Glomerular visceral epithelial cell (primary cell): ENCODE data around the gene SLC39A11.

Experiments
- DNase-seq: peaks from one replicate; pipeline ENCODE4 v3.0.0-alpha.2; 2016; ENCODE audit errors: extremely low spot score

SLC39A11 gene

GRCh38 chr17:72619976-72620650, 472.4 kb downstream of the SLC39A11 start:
- DNase-seq: no peak

DNA sequence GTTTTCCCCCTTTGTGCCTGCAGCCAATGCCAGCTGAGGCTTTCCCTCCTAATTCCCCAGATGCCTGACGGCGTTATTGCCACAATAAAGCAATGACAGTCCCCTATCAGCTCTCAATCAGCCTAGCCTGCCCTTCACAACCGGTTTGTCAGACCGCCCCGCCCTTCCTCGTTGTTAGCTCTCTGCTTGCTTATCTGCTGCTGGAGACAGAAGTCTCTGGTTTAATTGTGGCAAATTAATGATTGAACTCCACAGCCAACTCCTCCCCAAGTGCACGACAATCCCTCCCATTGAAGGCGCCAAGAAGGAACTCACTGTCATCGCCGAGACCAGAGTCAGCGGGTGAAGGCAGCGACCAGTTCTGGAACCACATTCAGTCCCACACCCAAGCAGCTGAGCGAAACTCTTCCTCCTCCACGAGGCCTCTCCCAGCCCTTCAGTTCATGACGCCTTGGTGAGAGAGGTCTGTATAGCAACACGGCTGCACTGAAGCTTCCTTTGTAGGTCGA, 474.4 kb downstream of the SLC39A11 start:
- peak; percentile 70 for DNase-seq

- DNase-seq: no peak
Observed at GRCh38 chr17:72617557-72617956, 474.9 kb downstream of the SLC39A11 start.

GRCh38 chr17:72616447-72616846, 476.0 kb downstream of the SLC39A11 start:
- DNase-seq: no peak

DNA sequence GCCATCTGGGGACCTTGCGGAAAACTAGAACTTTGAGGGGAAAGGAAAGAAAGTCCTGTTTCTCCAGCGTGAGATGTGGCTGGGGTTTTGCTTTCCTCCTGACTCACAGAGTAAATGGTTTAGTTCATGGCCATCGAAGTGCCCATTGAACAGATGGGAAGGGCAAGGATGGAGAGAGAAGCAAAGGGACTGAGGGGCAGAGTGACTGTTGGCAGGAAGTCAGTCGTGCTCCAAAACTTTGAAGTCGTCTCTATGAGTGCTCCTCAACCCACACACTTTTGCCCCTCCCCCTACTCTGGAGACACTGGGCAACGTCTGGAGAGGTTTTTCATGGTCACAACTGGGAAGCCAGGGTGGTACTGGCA, 476.9 kb downstream of the SLC39A11 start:
- DNase-seq: no peak

GRCh38 chr17:72614871-72615626, 477.4 kb downstream of the SLC39A11 start:
- peak; percentile 97 for DNase-seq

DNA sequence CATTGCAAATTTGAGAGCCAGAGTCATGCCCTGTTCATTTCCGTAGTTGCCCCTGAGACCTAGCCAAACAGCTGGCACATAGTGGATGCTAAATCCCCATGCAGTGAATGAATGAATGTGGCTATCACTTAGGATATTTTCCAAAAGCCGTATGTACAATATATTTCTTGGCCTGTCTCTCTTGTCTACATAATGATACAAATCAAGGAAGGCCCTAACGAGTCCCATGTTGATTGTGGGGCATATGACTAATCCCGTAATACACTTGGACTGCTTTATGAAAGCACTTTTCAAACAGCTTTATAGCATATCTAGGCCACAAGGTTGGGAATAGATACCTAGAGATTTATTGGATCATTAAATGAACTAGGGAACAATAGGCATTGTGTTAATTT, 478.0 kb downstream of the SLC39A11 start:
- DNase-seq: peak; percentile 30

- DNase-seq: peak; percentile 77
Observed at GRCh38 chr17:72613806-72614292, 478.6 kb downstream of the SLC39A11 start.

- DNase-seq: peak; percentile 67
Observed at GRCh38 chr17:72613396-72613795, 479.1 kb downstream of the SLC39A11 start.

DNA sequence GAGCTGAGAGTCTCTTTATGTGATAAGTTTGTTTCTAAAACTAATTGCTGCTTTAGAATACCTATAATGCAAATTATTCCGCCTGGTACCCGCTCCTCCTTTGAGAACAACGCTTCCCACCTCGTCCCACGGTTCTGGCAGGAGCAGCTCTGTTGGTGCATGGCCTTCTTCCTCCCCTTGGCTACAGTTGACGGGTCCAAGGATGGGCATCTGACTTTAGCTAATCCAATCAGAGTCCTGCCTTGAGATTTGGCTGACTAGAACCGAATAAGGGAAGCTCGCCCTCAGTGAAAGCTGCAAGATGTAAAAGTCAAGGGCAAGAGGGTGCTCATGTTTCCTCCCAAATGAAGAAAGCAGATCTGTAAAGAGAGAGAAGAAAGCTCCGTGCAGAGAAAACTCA, 481.3 kb downstream of the SLC39A11 start:
- DNase-seq: no peak

GRCh38 chr17:72609501-72609900, 483.0 kb downstream of the SLC39A11 start:
- DNase-seq: peak; percentile 75

GRCh38 chr17:72608436-72608835, 484.1 kb downstream of the SLC39A11 start:
- no peak for DNase-seq

DNA sequence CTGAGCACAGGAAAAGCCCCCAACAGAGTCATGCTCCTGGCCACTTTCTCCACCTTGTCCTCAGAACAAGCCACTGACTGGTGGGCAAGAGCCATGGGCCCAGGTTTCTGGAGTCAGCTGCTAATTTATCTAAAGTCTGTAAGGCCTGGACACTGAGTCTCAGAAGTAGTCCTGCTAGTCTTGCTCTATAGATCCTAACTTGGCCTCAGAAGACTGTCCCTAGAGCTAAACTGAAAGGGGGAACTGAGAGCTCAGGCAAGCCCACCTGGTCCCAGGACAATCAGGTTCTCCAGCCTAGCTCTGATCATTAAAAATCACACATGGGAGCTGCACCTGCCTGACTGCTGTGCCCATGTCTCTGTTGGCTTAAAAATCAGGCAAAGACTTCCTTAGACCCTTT, 485.8 kb downstream of the SLC39A11 start:
- no peak for DNase-seq

DNA sequence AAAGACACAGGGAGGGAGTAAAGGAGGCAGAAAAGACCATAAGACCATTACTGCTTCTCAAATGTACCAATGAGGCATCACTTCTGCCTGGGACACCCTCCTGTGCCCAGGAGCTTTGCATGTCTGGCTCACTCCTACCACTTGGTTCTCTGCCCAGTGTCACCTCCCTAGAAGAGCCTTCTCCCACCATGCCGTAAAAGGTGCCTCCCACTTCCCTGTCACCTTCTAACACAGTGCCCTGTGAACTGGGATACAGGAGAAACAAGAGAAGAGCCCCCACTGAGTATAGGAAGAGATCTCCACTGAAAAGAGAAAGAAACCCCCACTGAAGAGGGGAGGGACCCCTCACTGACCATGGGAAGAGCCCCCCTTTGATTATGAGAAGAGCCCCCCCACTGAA, 486.9 kb downstream of the SLC39A11 start:
- DNase-seq: no peak

DNA sequence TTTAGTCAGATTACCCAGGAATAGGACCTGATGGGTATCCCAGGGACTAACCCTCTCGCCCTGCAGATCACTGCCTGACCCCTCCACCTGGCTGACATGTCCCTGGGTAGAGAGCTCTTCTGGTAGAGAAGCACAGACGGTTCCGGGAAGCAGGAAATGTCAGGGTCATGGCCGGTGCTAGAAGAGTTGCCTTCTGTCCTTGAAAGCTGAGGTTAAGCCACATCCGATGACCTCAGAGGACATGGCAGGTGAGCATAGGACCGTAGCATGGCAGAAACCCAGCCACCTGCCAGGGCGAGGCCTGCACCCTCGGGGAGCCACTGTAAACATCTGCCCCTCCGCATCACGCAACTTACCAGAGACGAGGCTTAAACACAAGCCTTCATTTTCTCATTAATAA, 488.0 kb downstream of the SLC39A11 start:
- DNase-seq: no peak

GRCh38 chr17:72603420-72604242, 488.9 kb downstream of the SLC39A11 start:
- DNase-seq: peak; percentile 90

DNA sequence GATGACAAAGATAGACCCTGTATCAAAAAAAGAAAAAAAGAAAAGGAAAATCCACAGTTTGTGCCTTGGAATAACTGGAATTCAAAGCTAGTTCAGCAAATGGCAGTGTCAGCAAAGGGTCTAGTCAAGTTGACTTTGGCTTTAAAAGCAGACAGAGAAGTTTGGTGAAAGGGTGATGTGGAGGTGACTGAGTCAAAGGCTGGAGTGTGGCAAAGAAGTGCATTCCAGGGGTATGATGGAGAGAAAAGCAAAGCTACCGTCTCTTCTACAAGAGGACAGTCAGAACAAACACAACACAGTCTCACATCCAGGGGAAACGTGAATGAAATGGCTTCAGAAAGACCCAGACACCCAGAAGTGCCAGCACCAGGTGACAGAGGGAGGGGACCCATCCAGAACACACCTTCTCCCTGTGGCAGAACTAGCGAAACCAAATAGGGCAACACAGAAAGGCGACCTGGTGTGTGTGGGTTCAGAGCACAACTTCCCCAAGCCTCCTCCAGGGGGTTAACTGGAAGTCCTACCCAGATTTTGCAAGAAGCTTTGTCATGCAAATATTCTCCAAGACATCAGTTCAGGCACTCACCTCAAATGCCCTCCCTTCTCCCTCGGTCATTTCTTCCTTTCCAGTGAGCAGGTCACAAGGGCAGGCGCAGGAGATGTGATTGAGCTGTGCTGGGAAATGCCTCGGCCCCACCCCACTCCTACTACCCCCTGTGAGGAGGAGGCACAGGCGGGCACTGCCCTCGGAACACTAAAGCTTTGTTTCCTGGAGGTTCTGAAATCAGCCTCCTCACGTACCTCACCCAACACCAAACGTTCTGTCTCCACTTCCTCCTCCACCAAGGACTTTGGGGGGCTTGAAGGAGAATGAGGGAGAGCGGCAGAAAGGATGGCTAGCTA, 489.7 kb downstream of the SLC39A11 start:
- peak; percentile 96 for DNase-seq

DNA sequence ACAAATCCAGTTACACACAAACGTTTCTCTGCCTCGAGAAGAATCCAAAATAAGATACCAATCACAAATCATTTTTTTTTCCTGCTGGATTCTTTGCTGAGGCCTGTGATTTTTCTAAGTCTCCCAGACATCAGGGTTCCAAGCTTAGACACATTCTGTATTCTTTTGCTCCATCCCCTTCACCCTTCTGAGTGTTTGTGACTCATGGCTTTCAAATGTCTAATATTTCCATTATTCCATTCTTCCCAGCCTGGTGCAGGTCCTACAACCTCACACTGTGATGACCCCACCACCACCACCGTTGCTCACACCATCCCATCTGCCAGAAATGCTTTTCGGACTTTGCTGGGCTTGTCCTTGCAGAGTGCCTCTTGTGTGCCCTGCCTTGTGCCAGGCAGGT, 491.6 kb downstream of the SLC39A11 start:
- peak; percentile 76 for DNase-seq

DNA sequence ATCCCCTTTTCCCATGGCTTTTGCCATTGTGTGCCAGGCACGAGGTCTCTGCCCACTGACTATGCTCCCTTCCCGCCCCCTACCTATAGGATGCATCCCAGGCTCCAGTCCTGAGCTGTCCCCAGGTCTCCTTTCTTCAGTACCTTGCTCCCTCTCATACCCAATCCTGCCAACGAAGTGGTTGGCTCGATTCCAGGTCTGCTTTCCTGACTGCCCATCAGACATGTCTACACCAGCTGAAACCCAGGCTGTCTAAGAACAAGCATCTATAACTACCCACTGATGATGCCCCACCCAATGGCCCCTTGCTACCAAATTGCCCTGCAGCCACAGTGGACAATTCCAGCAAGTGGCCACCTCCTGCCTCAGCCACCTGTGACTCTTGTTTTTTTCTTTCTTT, 492.6 kb downstream of the SLC39A11 start:
- DNase-seq: no peak

DNA sequence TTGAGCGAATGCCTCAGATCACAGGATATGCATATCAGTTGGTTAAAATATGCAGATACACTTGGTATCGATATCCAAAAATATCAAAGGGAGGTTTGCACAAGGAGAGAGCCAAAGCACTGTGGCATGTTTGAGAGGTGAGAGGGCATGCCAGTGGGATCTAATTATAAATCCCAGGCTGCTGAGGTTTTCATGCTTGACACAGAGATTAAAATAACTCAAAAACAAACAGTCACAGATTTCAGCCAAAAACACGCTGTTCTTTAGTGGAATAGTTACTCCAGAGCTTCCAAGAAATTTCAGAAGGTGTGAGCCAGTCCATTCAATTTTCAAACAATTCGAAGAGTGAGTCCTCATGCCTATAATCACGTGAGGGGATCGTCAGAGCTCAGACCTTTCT, 493.8 kb downstream of the SLC39A11 start:
- no peak for DNase-seq
